Erythroblast (primary cell): Measurements from ENCODE around the gene SYNE2.

Experiments
- DNase-seq, 2 experiments: peaks; one replicate each; lab custom pipeline; 2025; lab: John Stamatoyannopoulos, UW
- GATA1 ChIP-seq: IDR thresholded peaks from 2 replicates; pipeline ENCODE4 v1.6.1; 2011; ENCODE audit warnings: low read depth, mild to moderate bottlenecking, control low read depth, low read length, moderate library complexity
- POLR2A ChIP-seq: IDR thresholded peaks from 2 replicates; pipeline ENCODE4 v1.6.1; 2011; ENCODE audit warnings: mild to moderate bottlenecking, low read length

The SYNE2 gene

DNA sequence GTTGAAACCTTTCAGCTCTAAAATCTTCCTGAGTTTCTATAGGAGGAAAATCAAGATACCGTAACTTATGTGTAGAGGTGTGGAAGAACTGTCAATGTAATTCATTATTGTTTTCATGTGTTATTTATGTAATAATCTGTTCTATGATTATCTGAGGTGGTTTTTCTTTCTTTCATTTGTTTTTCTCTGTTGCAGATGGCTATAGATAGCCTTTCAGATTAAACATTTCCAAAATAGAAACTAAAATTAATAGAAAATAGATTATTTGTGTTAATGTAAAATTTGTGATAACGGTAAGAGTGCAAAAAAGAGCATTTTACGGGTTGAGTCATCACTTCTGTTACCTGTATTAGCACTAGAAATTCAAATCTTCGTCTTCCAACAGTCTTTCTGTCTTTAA is 128.8 kb downstream of the SYNE2 start:
- DNase-seq = no peak
- no peak for TF ChIP-seq GATA1
- no peak for TF ChIP-seq POLR2A

- DNase-seq = no peak
- TF ChIP-seq GATA1 = no peak
- TF ChIP-seq POLR2A = no peak
These were observed 129.4 kb downstream of the SYNE2 start for GRCh38 chr14:63982156-63982555.

DNA sequence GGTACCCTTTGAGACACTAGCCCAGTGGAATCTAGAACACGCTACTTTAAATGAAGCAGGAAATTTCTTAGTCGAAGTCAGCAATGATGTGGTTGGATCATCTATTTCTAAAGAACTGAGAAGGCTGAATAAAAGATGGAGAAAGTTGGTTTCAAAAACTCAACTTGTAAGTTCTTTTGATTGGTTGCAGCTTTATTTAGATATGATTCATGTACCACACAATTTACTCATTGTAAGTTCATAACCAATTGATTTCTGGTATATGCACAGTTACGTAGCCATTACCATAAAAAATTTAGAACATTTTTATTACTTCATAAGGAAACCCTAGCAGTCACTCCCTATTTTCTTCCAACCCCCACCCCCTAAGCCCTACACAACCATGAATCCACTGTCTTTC is 129.8 kb downstream of the SYNE2 start:
- no peak for DNase-seq
- TF ChIP-seq GATA1 (no peak), POLR2A (no peak)

DNA sequence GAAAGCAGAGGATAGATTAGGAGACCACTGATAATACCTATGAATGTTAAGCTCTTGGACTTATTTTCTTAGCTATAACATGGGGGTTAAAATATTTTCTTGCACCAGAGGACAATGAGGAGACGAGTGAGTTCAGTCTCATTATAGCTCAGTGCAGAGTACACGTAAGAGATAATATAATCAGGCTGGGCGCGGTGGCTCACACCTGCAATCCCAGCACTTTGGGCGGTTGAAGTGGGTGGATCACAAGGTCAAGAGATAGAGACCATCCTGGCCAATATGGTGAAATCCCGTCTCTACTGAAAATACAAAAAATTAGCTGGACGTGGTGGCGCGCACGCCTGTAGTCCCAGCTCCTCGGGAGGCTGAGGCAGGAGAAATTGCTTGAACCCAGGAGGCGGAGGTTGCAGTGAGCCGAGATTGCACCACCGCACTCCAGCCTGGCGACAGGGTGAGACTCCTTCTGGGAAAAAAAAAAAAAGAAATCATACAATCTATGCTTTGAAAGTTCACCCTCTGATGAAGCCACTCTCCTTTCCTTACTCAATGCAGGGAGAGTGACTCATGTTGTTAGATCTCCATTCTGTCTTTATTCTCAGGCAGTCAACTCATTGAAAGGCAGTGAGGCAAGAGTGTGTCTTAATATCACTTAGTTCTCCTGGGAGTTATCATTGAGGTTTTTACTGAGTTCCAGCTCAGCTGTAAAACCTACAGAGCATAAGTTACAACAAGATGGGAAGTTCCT is 134.2 kb downstream of the SYNE2 start:
- no peak for DNase-seq
- TF ChIP-seq POLR2A (no peak), GATA1 (no peak)

DNA sequence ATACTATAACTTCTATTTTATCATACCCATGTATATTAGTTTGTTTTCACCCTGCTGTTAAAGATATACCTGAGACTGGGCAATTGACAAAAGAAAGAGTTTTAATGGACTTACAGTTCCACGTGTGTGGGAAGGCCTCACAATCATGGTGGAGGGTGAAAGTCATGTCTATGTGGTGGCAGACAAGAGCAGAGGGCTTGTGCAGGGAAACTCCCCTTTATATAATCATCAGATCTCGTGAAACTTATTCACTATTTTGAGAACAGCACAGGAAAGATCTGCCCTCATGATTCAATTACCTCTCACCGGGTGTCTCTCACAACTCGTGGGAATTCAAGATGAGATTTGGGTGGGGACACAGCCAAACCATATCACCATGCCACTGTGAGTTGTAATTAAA is 135.8 kb downstream of the SYNE2 start:
- no peak for TF ChIP-seq GATA1
- TF ChIP-seq POLR2A = no peak
- no peak for DNase-seq

GRCh38 chr14:63991833-63992232 is 139.0 kb downstream of the SYNE2 start:
- TF ChIP-seq GATA1 = no peak
- no peak for DNase-seq

DNA sequence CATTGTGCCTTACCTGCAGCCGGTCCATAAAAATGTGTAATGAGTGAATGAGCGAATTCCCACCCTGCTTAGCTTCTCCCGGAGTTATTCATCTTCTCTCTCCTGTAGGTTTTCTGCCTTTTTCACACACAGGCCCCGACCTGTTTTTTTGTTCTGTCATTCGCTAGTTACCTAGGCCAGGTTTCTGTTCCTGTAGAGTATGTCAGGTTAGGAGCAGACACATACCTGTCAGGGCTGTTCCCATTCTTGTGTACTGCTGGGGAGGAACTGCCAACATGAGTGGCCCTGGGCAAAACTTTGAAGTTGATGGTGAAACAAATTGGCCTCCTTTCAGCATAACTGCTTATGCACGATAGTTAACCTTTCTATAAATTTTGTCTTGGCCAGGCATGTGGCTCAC is 140.1 kb downstream of the SYNE2 start:
- no peak for DNase-seq
- no peak for TF ChIP-seq GATA1

DNA sequence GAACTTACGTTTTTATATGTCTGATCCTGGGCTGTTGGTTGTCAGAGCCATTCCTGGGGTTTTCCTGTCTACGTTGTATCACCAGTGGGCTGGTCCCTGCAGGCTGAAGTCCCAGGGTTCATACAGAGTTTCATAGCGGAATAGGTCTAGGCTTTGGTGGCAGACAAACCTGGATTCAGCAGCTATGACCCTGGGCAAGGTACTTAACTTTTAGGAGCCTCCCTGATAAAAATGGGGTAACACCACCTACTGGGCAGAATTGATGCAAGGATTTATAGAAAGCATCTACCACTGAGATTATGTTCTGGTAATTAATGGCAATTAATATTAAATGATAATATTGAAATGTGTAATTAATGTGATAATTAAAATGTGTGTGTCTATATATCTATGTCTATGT is 141.2 kb downstream of the SYNE2 start:
- no peak for DNase-seq

GRCh38 chr14:63995285-63995684 is 142.5 kb downstream of the SYNE2 start:
- TF ChIP-seq GATA1 (no peak), POLR2A (no peak)
- no peak for DNase-seq

More for the DNA sequence above, 141.2 kb downstream of the SYNE2 start:
- TF ChIP-seq POLR2A (no peak), GATA1 (no peak)

GRCh38 chr14:63996016-63996415 is 143.2 kb downstream of the SYNE2 start:
- no peak for TF ChIP-seq GATA1
- TF ChIP-seq POLR2A = no peak
- DNase-seq = no peak

DNA sequence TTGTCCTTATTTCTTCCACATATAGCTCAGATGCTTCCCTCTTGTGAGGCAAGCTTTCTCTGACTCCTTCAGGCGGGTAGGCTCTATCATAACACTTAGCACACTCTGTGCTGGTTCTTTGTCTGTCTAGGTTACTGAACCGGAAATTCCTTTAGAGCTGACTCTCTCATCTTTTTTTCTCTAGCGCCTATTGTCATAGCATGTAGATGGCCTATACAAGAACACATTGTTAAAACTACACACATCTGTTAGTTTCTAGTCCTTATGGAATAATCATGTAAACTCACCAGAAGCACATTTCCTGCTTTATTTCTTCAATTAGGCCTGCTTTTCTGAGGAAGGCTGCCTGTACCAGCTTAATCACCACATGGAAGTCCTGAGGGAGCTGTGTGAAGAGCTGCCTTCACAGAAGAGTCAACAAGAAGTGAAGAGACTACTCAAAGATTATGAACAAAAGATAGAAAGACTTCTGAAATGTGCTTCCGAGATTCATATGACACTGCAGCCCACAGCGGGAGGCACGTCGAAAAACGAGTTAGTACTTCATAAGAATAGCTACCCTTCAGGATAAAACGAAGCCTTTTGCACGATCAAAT is 143.9 kb downstream of the SYNE2 start:
- no peak for DNase-seq
- TF ChIP-seq GATA1 (no peak), POLR2A (no peak)

- TF ChIP-seq GATA1 = no peak
- no peak for TF ChIP-seq POLR2A
- DNase-seq = no peak
These were observed 147.9 kb downstream of the SYNE2 start for GRCh38 chr14:64000749-64001148.

GRCh38 chr14:64005822-64006221 is 153.0 kb downstream of the SYNE2 start:
- TF ChIP-seq POLR2A (no peak), GATA1 (no peak)
- DNase-seq = no peak

DNA sequence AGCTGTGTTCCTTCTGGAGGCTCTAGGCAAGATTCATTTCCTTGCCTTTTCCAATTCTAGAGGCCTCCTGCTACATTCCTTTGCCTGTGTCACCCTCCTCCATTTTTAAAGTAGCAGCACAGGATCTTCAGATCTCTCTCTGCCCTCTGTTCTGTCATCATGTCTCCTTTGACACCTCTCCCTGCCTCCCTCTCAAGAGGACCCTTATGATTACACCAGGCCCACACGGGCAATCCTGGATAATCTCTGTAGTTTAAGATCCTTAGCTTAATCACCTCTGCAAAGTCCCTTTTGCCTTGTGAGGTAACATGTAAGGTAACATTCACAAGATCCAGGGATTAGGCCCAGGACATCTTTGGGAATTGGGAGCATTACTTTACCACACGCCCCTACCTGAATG is 155.2 kb downstream of the SYNE2 start:
- TF ChIP-seq GATA1 = no peak
- TF ChIP-seq POLR2A = no peak
- DNase-seq = no peak

- TF ChIP-seq GATA1 (no peak), POLR2A (no peak)
- DNase-seq = no peak
These were observed 159.2 kb downstream of the SYNE2 start for GRCh38 chr14:64012003-64012402.
